Measurements from ENCODE around the gene PCDHB13. TPM values are rescaled to one million over a fixed set of nuclear protein-coding genes. Genes with fewer than 3 reads are reported as not detected.
"Not testable (repeated sequence)": the region's sequence is repeated elsewhere in the genome, so short reads cannot be mapped to it uniquely, and the experiment has no call there.

The PCDHB13 gene
- total RNA-seq (5.9 TPM), polyA plus RNA-seq (2.5 TPM)

- not testable (repeated sequence) for H3K36me3 ChIP-seq (ENCODE audit: insufficient read depth); H3K27ac ChIP-seq (ENCODE audit: low read depth); H3K4me1 ChIP-seq (ENCODE audit: insufficient read depth); H3K4me3 ChIP-seq (ENCODE audit: low read depth, low read length); DNase-seq (ENCODE audit: extremely low spot score)
- WGBS: 10% methylated on average over 14 of the region's 18 CpGs
Measured at GRCh38 chr5:141213656-141214339, at the start of gene PCDHB13. PCDHB13 (plus strand) TSS chr5:141213919; CDS start chr5:141214124, 205 bp downstream.

- Histone ChIP-seq H3K4me3 (ENCODE audit: low read depth, low read length) (peak within 1 kb of the TSS; percentile 4), H3K27ac (ENCODE audit: low read depth) (no peak within 1 kb of the TSS), H3K36me3 (ENCODE audit: insufficient read depth) (no peaks in the 10 kb centered on the region), H3K4me1 (ENCODE audit: insufficient read depth) (no peaks in the 10 kb centered on the region)
- no peak for DNase-seq (ENCODE audit: extremely low spot score)
- 27% methylated on average over 20 of the region's 20 CpGs for WGBS
Measured at GRCh38 chr5:141172381-141173204, 41.1 kb upstream of the PCDHB13 start, which contains the start of gene PCDHB7. PCDHB7 (plus strand) TSS chr5:141172644; CDS start chr5:141172836, 192 bp downstream.

GRCh38 chr5:141174291-141175104, 39.2 kb upstream of the PCDHB13 start:
- H3K27ac ChIP-seq (ENCODE audit: low read depth); H3K36me3 ChIP-seq (ENCODE audit: insufficient read depth); H3K4me1 ChIP-seq (ENCODE audit: insufficient read depth); DNase-seq (ENCODE audit: extremely low spot score); H3K4me3 ChIP-seq (ENCODE audit: low read depth, low read length): not testable (repeated sequence)
- 40% methylated on average over 79 of the region's 79 CpGs for WGBS

- no peaks in the 10 kb centered on the region for H3K36me3 ChIP-seq (ENCODE audit: insufficient read depth)
- no peak overlapping the region for H3K27ac ChIP-seq (ENCODE audit: low read depth)
- no peaks in the 10 kb centered on the region for H3K4me1 ChIP-seq (ENCODE audit: insufficient read depth)
- no peak for DNase-seq (ENCODE audit: extremely low spot score)
- no peak overlapping the region for H3K4me3 ChIP-seq (ENCODE audit: low read depth, low read length)
- WGBS: 72% methylated on average over 1 of the region's 1 CpG
Measured at GRCh38 chr5:141175933-141176332, 37.8 kb upstream of the PCDHB13 start.

- H3K4me3 ChIP-seq (ENCODE audit: low read depth, low read length); H3K4me1 ChIP-seq (ENCODE audit: insufficient read depth); DNase-seq (ENCODE audit: extremely low spot score); H3K27ac ChIP-seq (ENCODE audit: low read depth); H3K36me3 ChIP-seq (ENCODE audit: insufficient read depth): not testable (repeated sequence)
- WGBS: 24% methylated on average over 14 of the region's 18 CpGs
Measured at GRCh38 chr5:141177577-141178191, 36.0 kb upstream of the PCDHB13 start, which contains the start of gene PCDHB8. PCDHB8 (plus strand) TSS chr5:141177790; CDS start chr5:141178035, 245 bp downstream.

- not testable (repeated sequence) for H3K36me3 ChIP-seq (ENCODE audit: insufficient read depth); H3K4me1 ChIP-seq (ENCODE audit: insufficient read depth); DNase-seq (ENCODE audit: extremely low spot score); H3K4me3 ChIP-seq (ENCODE audit: low read depth, low read length); H3K27ac ChIP-seq (ENCODE audit: low read depth)
- WGBS: 44% methylated on average over 32 of the region's 39 CpGs
Measured at GRCh38 chr5:141179371-141179770, 34.3 kb upstream of the PCDHB13 start.

GRCh38 chr5:141179876-141180275, 33.8 kb upstream of the PCDHB13 start:
- H3K27ac ChIP-seq (ENCODE audit: low read depth); H3K4me1 ChIP-seq (ENCODE audit: insufficient read depth); H3K4me3 ChIP-seq (ENCODE audit: low read depth, low read length); DNase-seq (ENCODE audit: extremely low spot score); H3K36me3 ChIP-seq (ENCODE audit: insufficient read depth): not testable (repeated sequence)
- WGBS: 28% methylated on average over 24 of the region's 32 CpGs

GRCh38 chr5:141180313-141180712, 33.4 kb upstream of the PCDHB13 start:
- Histone ChIP-seq H3K4me1 (ENCODE audit: insufficient read depth) (no peaks in the 10 kb centered on the region), H3K27ac (ENCODE audit: low read depth) (no peak overlapping the region), H3K4me3 (ENCODE audit: low read depth, low read length) (no peak overlapping the region), H3K36me3 (ENCODE audit: insufficient read depth) (no peaks in the 10 kb centered on the region)
- no peak for DNase-seq (ENCODE audit: extremely low spot score)
- WGBS: 52% methylated on average over 1 of the region's 1 CpG

- Histone ChIP-seq H3K27ac (ENCODE audit: low read depth) (no peak within 1 kb of the TSS), H3K4me3 (ENCODE audit: low read depth, low read length) (peak within 1 kb of the TSS; percentile 10), H3K4me1 (ENCODE audit: insufficient read depth) (no peaks in the 10 kb centered on the region), H3K36me3 (ENCODE audit: insufficient read depth) (no peaks in the 10 kb centered on the region)
- 10% methylated on average over 13 of the region's 13 CpGs for WGBS
- DNase-seq (ENCODE audit: extremely low spot score): no peak
Measured at GRCh38 chr5:141182248-141182647, 31.5 kb upstream of the PCDHB13 start, which contains the start of gene PCDHB16. PCDHB16 (plus strand) TSS chr5:141182387; CDS start chr5:141182560, 173 bp downstream.

- H3K4me3 ChIP-seq (ENCODE audit: low read depth, low read length); H3K4me1 ChIP-seq (ENCODE audit: insufficient read depth); DNase-seq (ENCODE audit: extremely low spot score); H3K36me3 ChIP-seq (ENCODE audit: insufficient read depth); H3K27ac ChIP-seq (ENCODE audit: low read depth): not testable (repeated sequence)
- 30% methylated on average over 45 of the region's 69 CpGs for WGBS
Measured at GRCh38 chr5:141184117-141184855, 29.4 kb upstream of the PCDHB13 start.

- no peaks in the 10 kb centered on the region for H3K4me1 ChIP-seq (ENCODE audit: insufficient read depth)
- H3K4me3 ChIP-seq (ENCODE audit: low read depth, low read length): no peak within 1 kb of the TSS
Measured at GRCh38 chr5:141186897-141187512, 26.7 kb upstream of the PCDHB13 start, which contains the start of gene PCDHB9. PCDHB9 (plus strand) TSS chr5:141187161; CDS start chr5:141187319, 158 bp downstream.

GRCh38 chr5:141188682-141189081, 25.0 kb upstream of the PCDHB13 start:
- not testable (repeated sequence) for H3K4me1 ChIP-seq (ENCODE audit: insufficient read depth); H3K4me3 ChIP-seq (ENCODE audit: low read depth, low read length); H3K36me3 ChIP-seq (ENCODE audit: insufficient read depth); DNase-seq (ENCODE audit: extremely low spot score); H3K27ac ChIP-seq (ENCODE audit: low read depth)
- 30% methylated on average over 35 of the region's 37 CpGs for WGBS

More at GRCh38 chr5:141186897-141187512, 26.7 kb upstream of the PCDHB13 start, which contains the start of gene PCDHB9:
- no peak for DNase-seq (ENCODE audit: extremely low spot score)
- Histone ChIP-seq H3K36me3 (ENCODE audit: insufficient read depth) (no peaks in the 10 kb centered on the region), H3K27ac (ENCODE audit: low read depth) (no peak within 1 kb of the TSS)
- 17% methylated on average over 9 of the region's 9 CpGs for WGBS

Measured in urinary bladder (tissue), 4 donors.